Measurements from ENCODE around the gene COL21A1.

DNA sequence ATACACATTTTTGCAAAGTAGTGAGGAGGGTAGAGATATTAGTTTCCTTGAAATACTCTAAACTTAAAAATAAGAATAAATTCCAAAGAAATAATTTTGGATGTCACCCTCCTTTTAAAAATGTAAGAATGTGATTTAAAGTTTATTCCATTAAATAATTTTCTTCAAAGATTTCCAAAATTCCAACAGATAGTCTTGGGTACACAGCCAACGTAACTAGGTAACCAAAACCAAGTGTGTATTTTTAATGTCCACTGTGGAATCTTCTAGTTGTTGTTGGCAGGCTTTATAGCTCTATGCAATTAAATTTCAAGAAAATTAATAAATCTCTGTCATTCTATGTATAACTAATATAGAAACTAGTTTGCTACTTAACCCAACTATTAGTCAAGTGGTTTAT, 101.3 kb downstream of the COL21A1 start:
- TF ChIP-seq CTCF (IDR thresholded peaks at IDR 0.05) (no peak), POLR2A (IDR thresholded peaks at IDR 0.05) (no peak)

All from uterus (tissue), 2 donors.